Fibroblast of mammary gland (primary cell): ENCODE data around the gene PALLD.

ENCODE experiments used
- DNase-seq: peaks from one replicate; pipeline ENCODE4 v3.0.0-alpha.2; 2010; ENCODE audit warnings: low read depth
- H3K4me3 ChIP-seq: 2 replicates; pipeline ENCODE4 v1.5.1; 2011; ENCODE audit warnings: low read depth, mild to moderate bottlenecking, low read length, moderate library complexity; ENCODE audit not compliant: control insufficient read depth
- TF ChIP-seq, protein P1 (sequence below): conservative IDR thresholded peaks from 2 replicates; pipeline ENCODE4 v1.5.1; 2011; ENCODE audit warnings: low read depth, low read length, inconsistent platforms; ENCODE audit not compliant: control insufficient read depth, insufficient read depth

The PALLD gene

GRCh38 chr4:168845897-168846296 is 349.0 kb downstream of the PALLD start:
- no peak overlapping the region for H3K4me3 ChIP-seq
- no peak for DNase-seq

DNA sequence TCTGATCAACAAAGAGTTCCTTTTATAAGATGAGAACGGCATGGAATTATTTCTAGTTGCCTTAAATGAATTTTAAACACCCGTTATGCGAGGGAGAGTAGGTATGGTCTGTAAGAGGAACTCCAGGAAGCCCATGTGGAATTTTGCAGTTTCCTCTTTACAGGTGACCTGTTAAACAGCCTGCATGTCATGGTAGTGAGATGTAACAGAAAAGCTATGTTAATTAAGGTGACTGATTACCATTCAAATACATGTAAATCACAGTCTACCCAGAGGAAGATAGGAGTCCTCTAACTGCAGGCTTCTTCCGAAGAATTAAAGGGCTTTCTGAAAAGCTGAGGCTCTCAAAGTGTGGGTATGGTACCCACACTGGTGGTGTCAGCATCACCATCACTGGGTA is 349.6 kb downstream of the PALLD start:
- TF ChIP-seq, protein P1, sequence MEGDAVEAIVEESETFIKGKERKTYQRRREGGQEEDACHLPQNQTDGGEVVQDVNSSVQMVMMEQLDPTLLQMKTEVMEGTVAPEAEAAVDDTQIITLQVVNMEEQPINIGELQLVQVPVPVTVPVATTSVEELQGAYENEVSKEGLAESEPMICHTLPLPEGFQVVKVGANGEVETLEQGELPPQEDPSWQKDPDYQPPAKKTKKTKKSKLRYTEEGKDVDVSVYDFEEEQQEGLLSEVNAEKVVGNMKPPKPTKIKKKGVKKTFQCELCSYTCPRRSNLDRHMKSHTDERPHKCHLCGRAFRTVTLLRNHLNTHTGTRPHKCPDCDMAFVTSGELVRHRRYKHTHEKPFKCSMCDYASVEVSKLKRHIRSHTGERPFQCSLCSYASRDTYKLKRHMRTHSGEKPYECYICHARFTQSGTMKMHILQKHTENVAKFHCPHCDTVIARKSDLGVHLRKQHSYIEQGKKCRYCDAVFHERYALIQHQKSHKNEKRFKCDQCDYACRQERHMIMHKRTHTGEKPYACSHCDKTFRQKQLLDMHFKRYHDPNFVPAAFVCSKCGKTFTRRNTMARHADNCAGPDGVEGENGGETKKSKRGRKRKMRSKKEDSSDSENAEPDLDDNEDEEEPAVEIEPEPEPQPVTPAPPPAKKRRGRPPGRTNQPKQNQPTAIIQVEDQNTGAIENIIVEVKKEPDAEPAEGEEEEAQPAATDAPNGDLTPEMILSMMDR = no peak
- no peak for DNase-seq
- no peak overlapping the region for H3K4me3 ChIP-seq

More at GRCh38 chr4:168845897-168846296, 349.0 kb downstream of the PALLD start:
- TF ChIP-seq, protein P1 = no peak

DNA sequence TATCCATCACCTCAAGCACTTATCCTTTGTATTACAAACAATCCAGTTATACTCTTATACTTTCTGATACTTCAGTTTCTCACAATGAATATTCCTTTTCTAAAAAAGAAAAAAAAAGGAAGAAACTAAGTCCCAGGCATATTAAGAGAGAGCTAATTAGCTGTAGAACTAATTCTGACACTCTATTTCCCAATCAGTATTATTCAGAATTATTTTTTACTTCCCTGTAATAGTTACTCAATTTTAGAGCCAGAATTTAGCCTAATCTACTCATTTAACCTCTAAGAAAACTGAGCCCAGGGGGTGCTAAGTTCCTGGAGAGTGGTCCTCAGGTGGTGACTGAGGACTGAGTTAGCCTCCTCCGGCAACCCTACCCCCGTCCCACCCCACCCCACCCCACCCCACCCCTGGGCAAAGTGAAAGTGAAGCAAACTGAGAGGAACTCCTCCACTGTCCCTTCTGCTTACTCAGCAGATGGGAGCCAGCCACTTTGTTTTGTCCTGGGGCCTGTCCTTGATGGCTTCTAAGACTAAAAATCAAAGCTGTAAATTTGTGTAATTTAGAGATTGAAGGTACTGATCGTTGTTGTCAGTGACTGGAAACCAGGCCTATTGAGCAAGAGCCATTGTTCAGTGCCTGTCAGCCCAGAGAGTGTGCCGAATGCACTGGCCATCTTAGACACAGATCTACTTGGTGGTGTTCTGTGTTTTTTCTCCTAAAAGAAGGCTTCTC is 351.1 kb downstream of the PALLD start:
- TF ChIP-seq, protein P1 = no peak
- H3K4me3 ChIP-seq = no peak overlapping the region
- peak; percentile 51 for DNase-seq

DNA sequence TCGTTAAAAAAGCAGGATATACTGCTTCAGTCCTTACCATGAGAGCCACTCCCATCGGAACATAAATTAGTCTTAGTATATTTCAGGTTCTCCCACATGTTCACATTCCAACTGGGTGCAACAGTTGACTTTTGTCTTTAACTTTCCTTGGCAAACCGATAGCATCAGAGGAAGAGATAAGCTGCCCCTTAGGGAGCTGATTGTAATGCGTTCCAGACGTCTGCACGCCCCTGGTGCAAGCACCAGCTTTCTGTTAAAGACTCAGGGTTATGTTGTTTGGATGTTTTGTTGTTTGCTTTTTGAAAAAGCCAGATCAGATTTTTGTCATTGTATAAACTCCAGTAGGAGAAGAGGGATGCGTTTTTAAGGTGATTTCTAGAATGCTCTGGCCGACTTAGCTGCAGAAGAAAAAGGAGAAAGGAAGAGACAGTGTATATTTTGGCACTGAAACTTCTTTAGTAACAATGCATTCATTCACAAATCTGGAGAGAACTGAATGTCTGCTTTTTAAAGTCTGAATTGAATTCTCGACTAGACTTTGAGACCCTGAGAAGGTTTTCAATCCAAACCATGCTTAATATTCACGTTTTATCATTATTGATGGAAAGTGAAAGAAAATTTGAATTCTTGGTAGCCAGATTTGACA is 352.3 kb downstream of the PALLD start:
- DNase-seq = no peak
- no peak overlapping the region for H3K4me3 ChIP-seq
- TF ChIP-seq, protein P1 = no peak

GRCh38 chr4:168849997-168850396 is 353.1 kb downstream of the PALLD start:
- TF ChIP-seq, protein P1 = no peak
- no peak overlapping the region for H3K4me3 ChIP-seq

DNA sequence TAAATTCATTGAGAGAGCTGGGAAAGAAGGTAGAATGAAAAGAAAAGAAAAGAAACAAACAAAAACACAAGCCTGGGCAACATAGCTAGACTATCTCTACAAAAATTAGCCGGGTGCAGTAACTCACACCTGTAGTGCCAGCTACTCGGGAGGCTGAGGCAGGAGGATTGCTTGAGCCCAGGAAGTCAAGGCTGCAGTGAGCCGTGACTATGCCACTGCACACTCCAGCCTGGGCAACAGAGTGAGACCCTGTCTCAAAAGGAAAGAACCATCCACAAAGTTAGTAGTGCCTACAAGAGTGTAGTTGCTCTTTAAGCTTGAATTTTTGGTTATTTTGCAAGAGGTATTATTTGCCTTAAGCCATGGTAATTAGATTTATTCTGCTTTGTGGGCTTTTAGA is 355.5 kb downstream of the PALLD start:
- TF ChIP-seq, protein P1 = no peak

More at GRCh38 chr4:168849997-168850396, 353.1 kb downstream of the PALLD start:
- DNase-seq = no peak

More for the DNA sequence above, 355.5 kb downstream of the PALLD start:
- no peak for DNase-seq
- H3K4me3 ChIP-seq = no peak overlapping the region
